K562 (cell line): Measurements from ENCODE around the gene NKD1. TPM values are rescaled to one million over a fixed set of nuclear protein-coding genes. Genes with fewer than 3 reads are reported as not detected.

ENCODE experiments used
- CHD4 ChIP-seq: fragments of 200-600 bp; sonication (generic); IDR thresholded peaks from 3 replicates; pipeline ENCODE4 v1.6.1; 2012; ENCODE audit warnings: low read depth, mild to moderate bottlenecking, mixed read lengths, low read length, inconsistent platforms; ENCODE audit not compliant: insufficient read depth, insufficient replicate concordance, poor library complexity, severe bottlenecking
- FOXA1 ChIP-seq: fragments of 450-650 bp; IDR thresholded peaks from 2 replicates; pipeline ENCODE4 v1.6.1; 2016; ENCODE audit warnings: mild to moderate bottlenecking, borderline replicate concordance
- ILK ChIP-seq: fragments of 450-650 bp; IDR thresholded peaks from 2 replicates; pipeline ENCODE4 v1.6.1; 2016; ENCODE audit warnings: missing genetic modification characterization, low read depth, mild to moderate bottlenecking, missing compliant biosample characterization, moderate library complexity, borderline replicate concordance
- LCOR ChIP-seq: sonication (generic); formaldehyde crosslinking; IDR thresholded peaks from 2 replicates; pipeline ENCODE4 v1.8.0; 2022; ENCODE audit warnings: mild to moderate bottlenecking, missing genetic modification reagents
- NRF1 ChIP-seq, 2 experiments: fragments of 450-650 bp; IDR thresholded peaks in 1 of 2; conservative IDR thresholded peaks in 1 of 2; 2 replicates each; pipeline ENCODE4 v1.6.1; 2014; ENCODE audit warnings: mild to moderate bottlenecking in 2 of 2
- PCBP2 ChIP-seq: fragments of 200-400 bp; formaldehyde crosslinking; IDR thresholded peaks from 2 replicates; pipeline ENCODE4 v1.6.1; 2018; ENCODE audit warnings: low read length, low read depth, mild to moderate bottlenecking, moderate library complexity; ENCODE audit not compliant: poor library complexity, severe bottlenecking
- RAD51 ChIP-seq: fragments of 450-650 bp; IDR thresholded peaks from 2 replicates; pipeline ENCODE4 v1.7.1; 2016; ENCODE audit warnings: low read depth, mild to moderate bottlenecking, borderline replicate concordance
- REST ChIP-seq, 2 experiments: fragments of 450-650 bp; formaldehyde crosslinking in 1 of 2; IDR thresholded peaks; 2 replicates each; pipeline versions ENCODE4 v1.4.0 to v1.6.1; 2014 to 2020; ENCODE audit warnings: mild to moderate bottlenecking in 2 of 2, borderline replicate concordance in 1 of 2, low read depth in 1 of 2
- SIN3B ChIP-seq: fragments of 450-650 bp; IDR thresholded peaks from 2 replicates; pipeline ENCODE4 v1.6.1; 2017; ENCODE audit warnings: low read depth, mild to moderate bottlenecking, moderate library complexity
- SRSF1 ChIP-seq: fragments of 200-400 bp; formaldehyde crosslinking; IDR thresholded peaks from 2 replicates; pipeline ENCODE4 v1.6.1; 2017; ENCODE audit warnings: mild to moderate bottlenecking, low read depth, low read length, moderate library complexity
- TARDBP ChIP-seq: fragments of 450-650 bp; IDR thresholded peaks from 2 replicates; pipeline ENCODE4 v1.6.1; 2016
- TOE1 ChIP-seq, 2 experiments: fragments of 450-650 bp in 1 of 2; sonication (generic) in 1 of 2; formaldehyde crosslinking in 1 of 2; IDR thresholded peaks; 2 replicates each; pipeline versions ENCODE4 v1.7.1 to v1.8.0; 2016 to 2022; ENCODE audit warnings: borderline replicate concordance in 2 of 2, mild to moderate bottlenecking in 2 of 2, antibody characterized with exemption in 1 of 2, inconsistent platforms in 1 of 2, low read depth in 1 of 2, missing genetic modification reagents in 1 of 2, moderate library complexity in 1 of 2
- USF1 ChIP-seq: sonication (generic); formaldehyde crosslinking; IDR thresholded peaks from 2 replicates; pipeline ENCODE4 v1.9.0; 2022; ENCODE audit warnings: mild to moderate bottlenecking, missing genetic modification reagents
- ZBTB2 ChIP-seq: fragments of 450-650 bp; IDR thresholded peaks from 2 replicates; pipeline ENCODE4 v1.6.1; 2016; ENCODE audit warnings: antibody characterized with exemption
- ZC3H4 ChIP-seq: sonication (generic); formaldehyde crosslinking; IDR thresholded peaks from 2 replicates; pipeline ENCODE4 v1.9.0; 2021; ENCODE audit warnings: missing genetic modification reagents, borderline replicate concordance
- polyA plus RNA-seq, 8 experiments: library from polyadenylated mRNA; depleted of rRNA in 4 of 8; stranded (reverse) in 5 of 8; unstranded in 3 of 8; fragments of >200 nt; fragmentation: Nextera tagmentation in 2 of 8; fragmentation: Illumina TruSeq in 1 of 8; extraction: Ambion mirVana in 2 of 8; extraction: Trizol in 1 of 8; gene quantifications; 2 replicates each; pipeline versions ENCODE4 v1.2.1 to v1.2.3, GENCODE V29; 2011 to 2014; ENCODE audit warnings: inconsistent platforms in 1 of 8, missing spikeins in 1 of 8
- total RNA-seq, 7 experiments: library from RNA; depleted of rRNA in 6 of 7; stranded (reverse); fragments of >200 nt in 6 of 7; fragmentation: Illumina TruSeq in 2 of 7; extraction: Trizol in 2 of 7; gene quantifications; 2 replicates each; pipeline versions ENCODE4 v1.2.1 to v1.2.3, GENCODE V29; 2011 to 2021; ENCODE audit warnings: low replicate concordance in 1 of 7

The NKD1 gene
- total and polyA plus RNA-seq, 9 of the 15 experiments (the other 6 are each of a cell fraction or from before 2014, with no cell fraction given): under 0.01 to 0.24 (median 0.04) TPM; not detected in 2

- TF ChIP-seq REST (IDR thresholded peaks at IDR 0.05; ENCODE audit: borderline replicate concordance): peak; percentile 53
- no peak for TF ChIP-seq REST (CRISPR knock-in tag; IDR thresholded peaks at IDR 0.05; ENCODE audit: low read depth)
- no peak for TF ChIP-seq FOXA1
- 0 out of 2 replicates have a peak, but pooled peaks have one; percentile 22 for TF ChIP-seq TOE1 (IDR thresholded peaks at IDR 0.05; ENCODE audit: borderline replicate concordance)
- TF ChIP-seq TOE1 (CRISPR knock-in tag; IDR thresholded peaks at IDR 0.05; ENCODE audit: borderline replicate concordance, low read depth): no peak
- TF ChIP-seq SRSF1: no peak
- TF ChIP-seq ZBTB2: no peak
- TF ChIP-seq USF1 (CRISPR knock-in tag): peak; percentile 94
- no peak for TF ChIP-seq SIN3B
- no peak for TF ChIP-seq LCOR (CRISPR knock-in tag)
- TF ChIP-seq ZC3H4 (CRISPR knock-in tag): no peak
- peak; percentile 95 for TF ChIP-seq RAD51
- TF ChIP-seq CHD4: no peak
- TF ChIP-seq TARDBP: no peak
- no peak for TF ChIP-seq ILK (tag)
- TF ChIP-seq PCBP2: no peak
- no peak for TF ChIP-seq NRF1 (conservative IDR thresholded peaks at IDR 0.05 in 1 of 2, IDR thresholded peaks at IDR 0.05 in 1 of 2)
Measured at GRCh38 chr16:50651835-50652438, 103.7 kb downstream of the NKD1 start (continued).
